HL-60 (cell line): Measurements from ENCODE around the gene MS4A4A.

Experiments used
- CTCF ChIP-seq: IDR thresholded peaks from one replicate; pipeline ENCODE4 v1.5.1; 2011; ENCODE audit warnings: low read length, control low read depth, inconsistent platforms; ENCODE audit not compliant: insufficient read depth
- GABPA ChIP-seq: IDR thresholded peaks from 2 replicates; pipeline ENCODE4 v1.6.1; 2012; ENCODE audit warnings: low read depth
- REST ChIP-seq: IDR thresholded peaks from 2 replicates; pipeline ENCODE4 v1.6.1; 2012; ENCODE audit warnings: low read depth; ENCODE audit not compliant: insufficient replicate concordance
- SPI1 ChIP-seq: IDR thresholded peaks from 2 replicates; pipeline ENCODE4 v1.6.1; 2012; ENCODE audit warnings: low read depth, mild to moderate bottlenecking, borderline replicate concordance

GRCh38 chr11:60321051-60321450 is 40.6 kb downstream of the MS4A4A start:
- no peak for TF ChIP-seq CTCF
- TF ChIP-seq REST = no peak
- TF ChIP-seq GABPA = no peak
- TF ChIP-seq SPI1 = no peak
